Stimulated activated CD4-positive, alpha-beta T cell treated with anti-CD3 and anti-CD28 coated beads, Interleukin-2, amount 100 ng/mL, for 4 hours (primary cell): ENCODE data around the gene ONECUT3.
"Not testable (repeated sequence)": the region's sequence is repeated elsewhere in the genome, so short reads cannot be mapped to it uniquely, and the experiment has no call there.

Source experiments
- DNase-seq: peaks from one replicate; pipeline ENCODE4 v3.0.0-alpha.2; 2020; ENCODE audit warnings: low read depth

The ONECUT3 gene

DNA sequence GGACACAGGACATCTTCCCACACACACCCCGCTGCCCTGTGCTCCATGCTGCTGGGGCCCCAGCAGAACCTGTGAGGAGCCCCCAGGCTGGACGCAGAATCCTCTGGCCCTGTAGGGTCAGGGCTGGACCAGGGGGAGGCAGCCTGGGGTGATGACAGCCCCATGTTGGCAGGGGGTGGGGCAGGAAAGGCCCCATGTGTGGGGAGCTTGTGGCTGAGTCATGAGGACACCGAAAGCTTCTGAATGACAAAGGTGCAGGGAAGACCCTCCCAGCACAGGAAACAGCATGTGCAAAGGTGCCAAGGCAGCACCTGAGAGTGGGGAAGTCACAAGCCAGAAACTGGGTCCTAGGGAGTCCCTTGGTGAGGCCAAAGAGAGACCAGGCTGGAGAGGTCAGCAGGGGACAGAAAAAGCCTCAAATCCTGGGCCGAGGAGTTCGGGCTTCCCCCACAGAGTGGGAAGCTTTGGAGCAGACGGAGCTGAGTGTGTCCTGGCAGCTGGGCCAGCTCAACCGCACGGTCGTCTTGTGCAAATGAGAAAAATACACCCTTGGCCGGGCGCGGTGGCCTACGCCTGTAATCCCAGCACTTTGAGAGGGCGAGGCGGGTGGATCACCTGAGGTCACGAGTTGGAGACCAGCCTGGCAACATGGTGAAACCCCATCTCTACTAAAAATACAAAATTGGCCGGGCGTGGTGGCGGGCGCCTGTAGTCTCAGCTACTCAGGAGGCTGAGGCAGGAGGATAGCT, 41.3 kb downstream of the ONECUT3 start:
- no peak for DNase-seq

DNA sequence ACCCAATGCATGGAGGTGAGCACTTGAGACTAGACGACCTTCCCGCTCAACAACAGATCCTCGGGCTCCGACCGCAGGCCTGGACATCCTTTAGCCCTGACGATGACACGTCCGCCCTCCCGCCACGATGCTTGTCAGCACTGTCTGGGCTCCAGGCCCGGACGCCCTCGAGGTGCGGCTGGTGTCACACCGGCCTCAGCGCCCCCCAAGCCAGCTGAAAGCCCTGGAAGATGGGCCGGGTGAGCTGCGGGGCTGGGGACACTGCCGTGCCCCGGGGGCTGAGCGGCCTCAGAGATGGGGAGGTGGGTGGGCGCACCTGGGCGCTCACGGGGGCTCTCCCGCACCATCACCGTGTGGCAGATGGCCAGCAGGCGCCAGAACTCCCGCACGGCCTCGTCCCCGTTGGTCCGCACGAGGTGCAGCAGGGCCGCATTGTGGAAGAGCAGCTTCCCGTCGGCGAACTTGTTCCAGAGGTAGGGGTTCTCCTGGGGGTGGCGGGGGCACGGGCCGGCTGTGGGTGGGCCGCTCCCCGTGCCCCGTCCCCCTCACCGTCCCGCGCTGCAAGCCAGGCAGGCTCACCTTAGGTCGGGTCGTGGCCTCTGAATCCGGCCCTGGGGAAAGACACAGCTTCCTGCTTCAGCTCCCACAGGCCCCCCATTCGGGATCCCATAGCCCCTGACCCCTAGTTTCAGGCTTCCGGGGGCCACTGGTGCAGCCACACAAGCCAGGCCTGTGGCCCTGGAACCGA, 43.3 kb downstream of the ONECUT3 start:
- DNase-seq = no peak

DNA sequence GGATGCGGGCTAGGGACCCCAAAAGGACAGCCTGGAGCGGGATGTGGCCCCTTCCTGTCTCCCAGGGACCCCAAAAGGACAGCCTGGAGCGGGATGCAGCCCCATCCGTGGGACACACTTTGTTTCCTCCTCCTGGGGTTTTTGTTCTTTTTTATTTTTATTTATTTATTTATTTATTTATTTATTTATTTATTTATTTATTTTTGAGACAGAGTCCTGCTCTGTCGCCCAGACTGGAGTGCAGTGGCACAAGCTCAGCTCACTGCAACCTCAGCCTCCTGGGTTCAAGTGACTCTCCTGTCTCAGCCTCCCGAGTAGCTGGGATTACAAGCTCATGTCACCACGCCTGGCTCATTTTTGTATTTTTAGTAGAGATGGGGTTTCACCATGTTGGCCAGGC, 44.0 kb downstream of the ONECUT3 start:
- not testable (repeated sequence) for DNase-seq

DNA sequence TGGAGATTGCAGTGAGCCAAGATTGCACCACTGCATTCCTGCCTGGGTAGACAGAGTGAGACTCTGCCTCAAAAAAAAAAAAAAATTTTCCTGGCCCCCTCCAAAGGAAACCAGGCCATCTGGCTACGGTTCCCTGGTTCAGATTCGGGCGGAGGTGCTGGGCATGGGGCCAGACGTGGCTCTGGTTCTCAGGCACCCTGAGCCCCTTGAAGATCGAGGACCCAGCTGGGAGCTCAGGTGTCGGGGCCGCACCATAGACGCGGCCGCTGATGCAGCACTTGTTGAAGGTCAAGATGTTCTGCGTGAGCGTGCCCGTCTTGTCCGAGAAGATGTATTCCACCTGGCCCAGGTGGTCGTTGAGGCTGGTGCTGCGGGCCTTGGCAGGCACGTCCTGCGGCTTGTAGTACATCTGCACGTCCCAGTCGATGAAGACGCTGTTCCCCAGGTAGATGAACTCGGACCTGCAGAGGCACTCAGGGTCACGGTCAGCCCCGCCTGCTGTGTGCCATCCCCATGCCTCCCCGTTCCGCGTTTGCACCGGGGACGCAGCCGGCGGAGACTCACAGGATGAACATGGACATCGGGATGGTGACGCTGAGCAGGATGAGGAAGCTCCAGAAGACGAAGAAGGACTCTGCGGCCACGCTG, 46.5 kb downstream of the ONECUT3 start:
- no peak for DNase-seq

DNA sequence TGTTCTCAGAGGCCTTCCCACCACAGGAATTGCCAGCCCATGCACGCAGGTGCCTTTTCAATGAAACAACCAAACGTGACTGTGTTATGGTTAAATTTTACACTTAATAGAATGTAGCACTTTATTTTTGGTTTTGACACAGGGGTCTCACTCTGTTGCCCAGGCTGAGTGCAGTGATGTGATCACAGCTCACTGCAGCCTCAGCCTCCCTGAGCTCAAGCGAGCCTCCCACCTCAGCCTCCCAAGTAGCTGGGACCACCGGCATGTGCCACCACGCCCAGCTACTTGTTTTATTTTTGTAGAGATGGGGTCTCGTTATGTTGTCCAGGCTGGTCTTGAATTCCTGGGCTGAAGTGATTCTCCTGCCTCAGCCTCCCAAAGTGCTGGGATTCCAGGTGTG, 51.6 kb downstream of the ONECUT3 start:
- DNase-seq = no peak

DNA sequence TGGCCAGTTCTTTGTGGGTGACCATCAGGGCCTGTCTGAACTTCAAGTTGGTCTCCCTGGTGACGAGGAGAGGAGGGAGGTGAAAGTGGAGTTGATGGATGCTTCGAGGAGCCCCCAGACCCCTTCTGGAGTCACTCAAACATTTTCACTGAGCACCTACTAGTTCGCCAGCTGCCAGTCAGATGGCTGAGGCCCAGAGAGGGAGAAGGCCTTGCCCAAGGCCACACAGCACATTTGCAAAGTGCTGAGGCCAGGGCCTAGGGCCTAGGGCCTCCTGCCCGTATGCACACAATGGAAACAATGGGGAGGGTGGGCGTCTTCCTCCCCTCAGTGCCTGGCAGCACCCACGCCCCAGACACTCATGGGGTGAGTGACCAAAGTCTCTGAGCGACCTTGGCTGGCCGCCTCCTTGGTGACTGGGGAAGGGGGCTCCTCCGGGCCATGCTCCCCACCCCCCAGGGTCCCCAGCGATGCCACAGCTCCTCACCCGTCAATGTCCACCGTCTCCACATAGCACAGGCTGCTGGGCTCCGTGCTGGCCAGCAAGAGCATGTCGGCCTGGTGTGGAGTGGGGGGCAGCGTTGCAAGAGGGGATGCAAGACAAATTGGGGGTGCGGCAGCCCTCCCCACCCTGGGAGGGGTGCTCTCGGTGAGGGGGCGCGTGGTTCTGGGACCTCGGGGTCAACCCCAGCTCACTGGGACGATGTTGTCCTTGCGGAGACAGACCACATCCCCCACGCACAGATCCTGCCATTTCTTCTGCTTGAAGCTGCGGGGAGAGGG, 52.3 kb downstream of the ONECUT3 start:
- no peak for DNase-seq

DNA sequence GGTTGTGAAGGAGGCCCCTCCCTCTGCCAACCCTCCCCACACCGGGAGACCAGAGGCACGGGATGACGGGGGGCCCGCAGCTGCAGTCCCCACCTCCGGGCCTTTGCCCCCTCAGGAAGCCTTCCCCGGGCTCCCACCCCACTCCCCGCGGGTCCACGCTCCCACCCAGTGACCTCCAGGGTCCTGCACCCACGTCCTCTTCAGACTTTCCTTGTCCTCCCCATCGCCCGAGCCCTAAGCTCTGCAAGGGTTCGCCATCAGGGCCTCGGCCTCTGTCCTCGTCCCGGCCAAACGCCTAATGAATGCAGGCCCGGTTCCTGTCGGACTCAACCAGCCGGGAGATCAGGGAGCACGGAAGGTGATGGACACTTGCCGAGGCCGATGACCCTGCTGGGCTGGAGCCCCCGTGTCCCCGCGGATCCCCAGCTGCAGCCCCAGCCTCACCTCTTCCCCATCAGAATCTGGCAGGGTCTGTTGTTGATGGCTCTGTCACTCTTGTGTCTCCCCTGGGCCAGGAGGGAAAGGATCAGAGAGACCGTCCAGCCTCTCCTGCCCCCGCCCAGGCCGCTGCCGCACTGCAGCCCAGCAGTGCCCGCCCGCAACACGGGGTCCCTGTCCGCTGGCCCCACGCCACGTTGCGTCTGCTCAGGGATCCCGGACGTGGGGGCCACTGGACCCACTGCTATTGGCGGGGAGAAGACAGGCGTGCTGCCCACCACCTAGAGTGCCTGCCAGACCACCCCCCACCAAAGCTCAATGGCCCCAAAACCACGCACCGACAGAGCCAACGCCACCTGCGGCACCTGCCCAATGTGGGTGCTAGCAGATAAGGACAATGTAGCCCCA, 53.1 kb downstream of the ONECUT3 start:
- DNase-seq = no peak

DNA sequence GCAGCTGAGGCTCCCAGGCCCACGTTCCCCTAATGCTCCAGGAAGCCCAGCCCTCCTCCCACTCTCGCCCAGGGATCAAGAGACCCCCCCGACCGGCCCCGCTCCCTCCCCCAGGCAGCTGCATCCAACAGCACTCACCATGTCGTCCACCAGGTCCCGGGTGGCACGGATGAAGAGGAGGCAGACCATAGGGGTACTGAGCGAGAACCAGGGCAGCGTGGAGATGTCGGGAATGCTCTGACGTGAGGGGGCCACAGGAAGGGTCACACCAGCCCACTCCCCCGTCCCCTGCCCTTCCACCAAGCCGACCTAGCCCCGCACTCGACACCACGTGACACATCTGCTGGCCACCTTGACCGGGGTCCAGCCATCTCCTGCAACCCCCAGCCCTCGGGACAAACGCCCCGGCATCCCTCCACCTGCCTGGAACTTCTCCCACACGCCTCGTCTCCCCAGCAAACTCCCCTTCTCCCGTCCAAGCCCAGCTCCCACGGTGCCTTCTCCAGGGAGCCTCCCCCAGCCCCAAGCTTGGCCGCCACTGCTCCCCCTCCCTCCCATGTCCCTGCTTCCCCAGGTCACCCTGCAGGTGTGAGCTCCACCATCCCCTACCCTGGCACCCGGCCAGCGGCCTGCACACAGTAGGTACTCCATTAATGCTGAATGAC, 53.9 kb downstream of the ONECUT3 start:
- DNase-seq = no peak

DNA sequence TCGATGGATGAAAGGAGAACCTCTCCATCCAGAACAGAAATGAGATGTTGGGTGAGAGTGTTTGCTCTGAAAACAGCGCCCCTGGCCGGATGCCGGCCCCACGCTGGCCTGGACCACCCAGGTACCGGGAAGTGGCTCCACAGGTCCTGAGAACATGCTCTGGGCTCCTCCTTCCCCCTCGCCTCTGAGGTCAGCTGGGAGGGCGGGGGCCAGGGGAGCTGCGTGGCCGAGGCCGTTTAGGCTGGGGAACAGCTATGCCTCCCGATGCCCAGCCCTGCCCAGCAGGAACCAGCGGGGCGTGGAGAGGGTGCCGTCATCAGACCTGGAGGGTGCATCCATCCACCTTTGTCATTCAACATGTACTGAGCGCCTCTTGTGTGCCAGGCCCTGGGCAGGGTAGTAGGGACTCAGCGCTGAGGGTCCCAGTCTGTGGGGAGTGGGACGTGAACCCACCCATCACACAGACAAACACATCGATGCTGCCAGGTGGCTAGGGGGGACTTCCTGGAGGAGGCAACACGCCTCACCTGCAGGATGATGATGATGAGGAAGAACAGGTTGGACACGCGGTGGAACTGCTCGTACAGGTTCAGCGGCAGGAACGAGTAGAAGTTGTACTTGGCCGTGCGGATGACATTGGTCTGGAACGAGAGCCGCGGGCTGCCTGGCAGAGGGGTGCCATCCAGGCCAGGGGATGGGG, 54.5 kb downstream of the ONECUT3 start:
- DNase-seq = no peak

DNA sequence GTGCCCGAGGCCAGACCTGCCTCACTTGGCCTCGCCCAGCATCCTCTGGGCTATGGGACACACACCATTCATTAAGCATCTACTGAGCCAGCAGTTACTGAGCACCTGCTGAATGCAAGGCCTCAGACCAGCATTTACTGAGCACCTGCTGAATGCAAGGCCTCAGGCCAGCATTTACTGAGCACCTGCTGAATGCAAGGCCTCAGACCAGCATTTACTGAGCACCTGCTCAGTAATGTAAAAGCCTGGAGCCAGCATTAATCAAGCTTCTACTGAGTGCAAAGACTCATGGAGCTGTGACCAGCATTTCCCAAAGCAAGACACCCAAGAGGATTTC, 55.1 kb downstream of the ONECUT3 start:
- no peak for DNase-seq

DNA sequence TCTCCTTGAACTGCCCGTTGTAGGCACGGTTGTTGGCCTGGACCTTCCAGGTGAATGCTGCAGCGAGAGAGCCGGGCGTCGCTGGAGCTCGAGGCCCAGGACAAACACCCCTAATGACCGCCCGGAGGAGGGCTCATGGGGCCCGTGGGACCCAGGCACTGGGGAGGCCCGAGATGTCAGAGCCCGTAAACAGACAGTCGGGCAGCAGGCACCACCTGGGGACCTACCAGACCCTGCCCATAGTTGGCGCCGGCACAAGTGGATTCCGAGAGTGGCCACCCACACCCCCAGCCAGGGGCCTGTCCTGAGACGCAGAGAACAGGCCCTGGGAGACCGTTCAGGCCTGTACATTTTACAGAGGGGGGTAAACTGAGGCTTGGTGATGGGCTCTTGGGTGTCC, 56.4 kb downstream of the ONECUT3 start:
- DNase-seq = no peak

DNA sequence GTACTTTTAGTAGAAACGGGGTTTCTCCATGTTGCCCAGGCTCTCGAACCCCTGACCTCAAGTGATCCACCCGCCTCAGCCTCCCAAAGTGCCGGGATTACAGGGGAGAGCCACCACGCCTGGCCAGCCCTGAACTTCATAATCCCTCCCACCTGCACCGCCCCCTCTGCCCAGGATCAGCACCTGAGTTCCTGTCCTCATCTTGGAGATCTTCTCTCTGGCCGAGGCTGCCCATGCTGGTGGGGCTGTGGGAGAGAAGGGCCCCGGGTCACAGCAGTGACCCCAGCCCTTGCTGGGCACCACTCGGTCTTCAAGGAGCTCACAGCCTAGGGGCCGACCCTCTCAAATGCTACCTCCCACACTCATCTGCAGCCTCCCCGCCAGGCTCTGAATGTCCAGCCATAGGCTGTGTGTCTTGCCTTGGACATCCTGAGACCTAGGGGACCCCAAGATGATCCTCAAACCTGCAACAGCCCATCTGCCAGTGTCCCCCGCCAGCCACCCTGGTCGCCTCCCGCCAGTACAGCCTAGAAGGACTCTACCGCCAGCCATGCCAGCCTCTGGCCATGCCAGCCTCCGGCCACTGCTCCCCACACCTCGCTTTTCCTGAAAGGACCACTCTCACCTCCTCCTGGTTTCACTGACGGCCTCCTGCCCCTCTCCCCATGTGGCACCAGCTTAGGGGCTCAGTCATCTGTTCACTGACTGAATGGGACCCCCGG, 57.3 kb downstream of the ONECUT3 start:
- no peak for DNase-seq

DNA sequence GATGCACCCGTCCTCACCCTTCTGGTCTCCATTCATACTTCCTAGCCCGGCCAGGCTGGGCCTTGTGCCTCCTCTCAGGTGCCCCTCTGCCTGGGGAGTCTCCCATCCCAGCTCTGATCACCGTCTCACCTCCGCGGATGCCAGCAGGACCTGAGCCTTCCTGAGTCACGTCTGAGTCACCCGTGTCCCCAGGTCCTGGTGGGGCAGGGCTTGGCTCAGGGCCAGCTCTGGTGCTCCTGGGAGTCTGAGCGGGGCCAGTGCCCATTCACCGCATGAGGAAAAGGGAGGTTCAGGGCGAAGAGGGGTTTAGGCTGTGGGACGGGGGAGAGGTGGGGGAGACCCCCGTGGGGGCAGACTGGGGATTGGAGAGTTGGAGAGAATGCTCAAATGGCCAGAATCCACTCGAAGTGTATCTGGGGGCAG, 58.2 kb downstream of the ONECUT3 start:
- peak; percentile 40 for DNase-seq

DNA sequence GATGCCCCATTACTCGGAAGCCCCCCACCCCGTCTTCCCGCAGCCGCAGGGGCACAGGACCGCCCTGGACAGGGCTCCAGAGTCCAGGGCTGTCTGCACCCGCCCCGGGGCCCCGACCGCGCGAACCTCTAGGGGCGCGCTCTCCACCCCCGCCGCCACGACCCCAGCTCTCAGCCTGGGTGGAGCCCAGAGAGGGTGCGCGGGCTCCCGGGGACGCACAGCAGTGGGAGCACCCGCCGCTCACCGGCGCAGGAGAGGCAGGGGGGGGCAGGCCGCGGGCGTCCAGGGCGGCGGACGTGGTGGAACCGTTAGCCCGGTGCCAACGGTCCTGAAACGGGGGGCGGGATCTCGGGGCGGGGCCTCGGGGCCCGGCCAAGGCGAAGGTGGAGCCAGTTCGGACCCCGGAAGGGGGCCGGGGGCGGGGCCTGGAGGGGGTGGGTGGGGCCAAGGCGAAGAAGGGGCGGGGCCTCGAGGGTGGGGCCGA, 58.7 kb downstream of the ONECUT3 start, which contains the start of gene ATP8B3:
Gene ATP8B3 (minus strand): TSS at position 335 of the 484 bp plus-strand sequence. CDS start 540 bp downstream, outside the sequence.
- DNase-seq = peak; percentile 38

DNA sequence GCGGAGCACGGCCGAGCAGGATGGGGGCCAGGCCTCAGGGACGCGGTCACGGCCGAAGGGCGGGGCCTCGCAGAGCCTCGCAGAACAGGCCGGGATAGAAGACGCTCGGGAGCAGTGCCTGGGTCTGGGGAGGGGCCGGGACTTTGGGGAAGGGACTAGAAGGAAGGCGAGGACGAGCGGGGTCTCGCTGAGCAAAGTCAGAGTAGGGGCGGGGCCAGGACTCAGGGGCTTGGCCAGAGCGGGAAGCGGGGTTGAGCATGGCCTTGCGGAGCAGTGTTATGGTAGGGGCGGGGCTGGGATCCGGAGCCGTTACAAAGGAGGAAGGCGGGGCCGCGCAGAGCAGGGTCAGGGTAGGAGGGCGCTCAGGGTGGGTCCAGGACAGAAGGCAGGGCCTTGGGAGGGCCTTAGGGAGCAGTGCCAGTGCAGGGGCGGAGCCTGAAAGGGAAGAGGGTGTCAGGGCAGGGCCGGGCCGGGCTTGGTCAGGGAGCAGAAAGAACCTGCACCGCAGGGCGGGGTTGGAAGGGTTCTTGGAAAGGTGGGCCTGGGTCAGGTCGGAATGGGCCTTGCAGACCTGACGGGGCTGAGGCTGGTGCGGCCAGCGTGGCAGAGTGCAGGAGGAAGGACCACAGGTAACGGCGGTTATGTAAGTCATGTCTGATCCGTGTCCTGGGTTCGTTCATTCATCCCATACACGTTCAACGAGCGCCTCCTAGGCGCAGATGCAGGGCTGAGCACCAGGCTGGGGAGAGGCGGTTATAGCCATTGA, 59.3 kb downstream of the ONECUT3 start:
- peak; percentile 60 for DNase-seq

DNA sequence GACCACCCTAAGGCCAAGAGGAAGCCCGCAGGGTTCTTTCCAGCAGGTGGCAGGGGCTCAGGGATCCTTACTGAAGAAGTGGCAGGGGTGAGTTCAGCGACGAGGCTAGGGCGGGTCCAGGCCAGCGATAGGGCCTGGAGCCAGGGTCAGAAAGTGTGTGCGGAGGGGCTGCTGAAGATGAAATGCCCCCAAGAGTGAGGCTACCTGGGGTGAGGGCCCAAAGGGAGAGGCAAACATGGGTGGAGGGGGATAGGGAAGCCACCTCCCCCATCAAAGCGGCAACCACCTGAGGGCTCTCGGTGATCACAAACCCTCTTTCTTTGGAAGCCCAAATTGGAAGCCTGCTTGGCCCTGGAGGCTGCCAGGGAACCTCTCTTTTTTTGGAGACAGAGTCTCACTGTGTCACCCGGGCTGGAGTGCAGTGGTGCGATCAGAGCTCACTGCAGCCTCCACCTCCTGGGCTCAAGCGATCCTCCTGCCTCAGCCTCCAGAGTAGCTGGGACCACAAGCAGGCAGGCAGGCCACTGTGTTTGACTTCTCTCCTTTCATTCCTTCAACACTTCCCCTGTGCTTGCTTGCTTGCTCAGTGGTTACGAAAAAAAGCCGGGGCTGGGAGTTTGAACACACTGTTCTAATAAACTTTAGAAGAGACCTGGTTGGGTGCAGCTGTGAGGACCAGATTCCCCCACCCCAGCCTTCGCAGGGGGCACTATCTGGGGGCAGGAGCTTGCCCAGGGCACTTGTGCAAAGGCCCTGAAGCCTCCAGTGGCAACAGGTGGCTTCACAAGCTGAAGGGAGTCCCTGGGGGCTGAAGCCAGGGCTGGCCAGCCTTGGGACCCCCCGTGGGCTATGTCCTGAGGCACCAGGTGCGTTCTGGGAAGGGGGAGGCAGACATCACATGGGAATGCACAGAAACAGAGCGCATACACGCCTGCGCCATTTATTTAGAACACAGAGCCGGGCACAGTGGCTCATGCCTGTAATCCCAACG, 60.2 kb downstream of the ONECUT3 start:
- no peak for DNase-seq

DNA sequence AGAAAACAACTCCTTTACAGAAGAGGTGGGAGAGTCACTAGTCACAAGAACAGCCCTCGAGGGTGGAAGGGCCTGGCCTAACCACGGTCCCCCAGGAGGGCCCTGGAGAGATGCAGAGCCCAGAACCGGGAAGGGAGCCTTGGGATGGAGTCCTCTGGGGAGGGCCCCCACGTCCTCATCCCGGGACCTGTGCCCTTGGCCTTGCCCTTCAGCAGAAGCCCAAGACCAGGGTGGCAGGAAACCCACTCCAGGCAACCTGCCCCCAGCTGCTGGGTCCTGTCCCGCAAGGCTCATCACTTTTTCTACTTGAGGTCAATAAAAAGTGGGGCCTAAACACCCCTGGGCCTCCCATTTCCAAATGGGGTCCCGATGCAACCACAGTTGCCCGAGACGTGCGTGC, 61.1 kb downstream of the ONECUT3 start:
- no peak for DNase-seq
